NCI-H2196 treated with DMSO at 0.1 percent for 48 hours (cell line): Measurements from ENCODE around the gene SETD6.
A peak's percentile ranks its signal among the peaks of the same experiment; 100 is the strongest.

Experiments used
- DNase-seq: peaks from one replicate; lab custom pipeline; 2025; ENCODE audit not compliant: unreplicated experiment; lab: John Stamatoyannopoulos, UW

Gene SETD6

GRCh38 chr16:58507963-58508670 is 7.2 kb upstream of the SETD6 start:
- DNase-seq: no peak

- DNase-seq: no peak
These were observed 6.6 kb upstream of the SETD6 start for GRCh38 chr16:58508671-58509251.

GRCh38 chr16:58509256-58510096 is 5.8 kb upstream of the SETD6 start:
- no peak for DNase-seq

GRCh38 chr16:58510097-58510775 is 5.1 kb upstream of the SETD6 start:
- no peak for DNase-seq

GRCh38 chr16:58510776-58511628 is 4.3 kb upstream of the SETD6 start:
- no peak for DNase-seq

DNA sequence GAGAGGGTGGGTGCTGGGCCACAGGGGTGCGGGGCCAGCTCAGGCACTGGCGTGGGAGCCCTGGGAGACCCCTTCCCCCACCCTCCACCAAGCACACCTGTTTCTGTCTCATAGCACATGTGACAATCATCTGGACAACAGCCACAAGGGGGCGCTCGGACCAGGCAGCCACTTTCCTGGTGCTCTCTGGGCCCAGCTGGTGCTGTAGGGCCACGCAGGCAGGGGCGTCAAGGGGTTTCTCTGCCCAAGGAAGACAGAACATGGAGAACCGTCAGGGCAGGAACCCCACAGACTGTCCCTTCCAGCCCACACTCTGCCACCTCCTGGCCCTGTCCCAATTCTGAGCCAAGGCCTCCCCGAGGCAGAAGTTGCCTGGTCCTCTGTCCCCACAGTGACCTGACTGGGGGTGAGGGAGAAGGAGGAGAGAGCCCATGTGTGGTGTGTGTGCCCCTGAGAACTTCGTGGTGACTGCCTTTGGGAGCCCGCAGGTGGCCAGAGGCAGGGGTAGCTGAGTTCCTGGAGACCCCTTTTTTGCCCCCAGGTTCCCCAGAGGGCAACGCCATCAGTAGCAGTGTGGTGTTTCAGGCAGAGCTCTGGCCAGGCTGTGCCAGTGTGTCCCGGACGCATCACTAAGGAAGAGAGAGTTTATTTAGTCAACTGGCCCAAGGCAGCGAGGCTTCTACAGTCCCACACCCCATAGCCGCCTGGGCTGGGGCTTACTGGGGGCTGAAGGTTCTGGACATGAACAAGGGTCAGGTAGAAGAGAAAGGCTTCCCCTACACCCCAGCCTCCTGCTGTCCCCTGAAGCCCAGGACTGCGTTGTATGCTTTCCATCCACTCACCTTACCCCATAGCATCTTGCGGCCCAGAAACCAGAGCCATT is 3.1 kb upstream of the SETD6 start:
- DNase-seq: peak; percentile 2

- DNase-seq: no peak
These were observed 1.4 kb upstream of the SETD6 start for GRCh38 chr16:58513874-58514273.

DNA sequence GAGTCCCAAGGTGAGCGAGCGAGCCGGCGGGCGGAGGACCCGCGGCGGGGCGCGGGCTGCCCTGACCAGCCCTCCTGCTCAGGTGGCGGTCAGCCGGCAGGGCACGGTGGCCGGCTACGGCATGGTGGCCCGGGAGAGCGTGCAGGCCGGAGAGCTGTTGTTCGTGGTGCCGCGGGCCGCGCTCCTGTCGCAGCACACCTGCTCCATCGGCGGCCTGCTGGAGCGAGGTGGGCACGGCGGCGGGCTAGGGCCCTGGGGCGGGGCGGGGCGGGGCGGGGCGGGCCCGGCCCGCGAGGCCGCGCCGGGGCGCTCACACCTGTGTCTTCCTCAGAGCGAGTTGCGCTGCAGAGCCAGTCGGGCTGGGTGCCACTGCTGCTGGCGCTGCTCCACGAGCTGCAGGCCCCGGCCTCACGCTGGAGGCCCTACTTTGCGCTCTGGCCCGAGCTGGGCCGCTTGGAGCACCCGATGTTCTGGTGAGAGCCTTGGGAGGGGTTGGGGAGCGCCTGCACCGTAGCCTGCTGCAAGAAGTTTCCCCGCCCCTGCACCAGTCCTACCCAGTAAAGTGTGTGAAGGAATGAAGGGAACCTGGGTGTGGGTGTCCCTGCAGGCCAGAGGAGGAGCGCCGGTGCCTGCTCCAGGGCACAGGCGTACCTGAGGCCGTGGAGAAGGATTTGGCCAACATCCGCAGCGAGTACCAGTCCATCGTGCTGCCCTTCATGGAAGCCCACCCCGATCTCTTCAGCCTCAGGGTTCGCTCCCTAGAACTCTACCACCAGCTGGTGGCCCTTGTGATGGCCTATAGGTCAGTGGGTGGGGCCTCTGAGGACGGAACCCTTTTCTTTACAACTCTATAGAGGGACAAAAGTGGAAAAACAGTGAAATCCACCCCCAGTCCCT is 802 bp downstream of the SETD6 start:
- DNase-seq: no peak

DNA sequence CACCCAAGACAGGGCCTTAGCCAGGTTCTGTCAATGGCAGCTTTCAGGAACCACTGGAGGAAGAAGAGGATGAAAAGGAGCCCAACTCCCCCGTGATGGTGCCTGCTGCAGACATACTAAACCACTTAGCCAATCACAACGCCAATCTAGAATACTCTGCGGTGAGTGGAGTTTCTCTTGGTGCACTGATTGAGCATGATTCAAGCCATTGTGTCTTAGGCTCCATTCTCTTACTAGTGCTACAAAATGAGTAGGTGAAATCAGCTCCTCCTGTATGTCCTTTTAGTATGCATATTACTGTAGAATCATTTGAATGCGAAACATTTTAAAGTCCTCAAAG is 1.4 kb downstream of the SETD6 start:
- no peak for DNase-seq

- DNase-seq: no peak
These were observed 3.0 kb downstream of the SETD6 start for GRCh38 chr16:58518083-58518979.

DNA sequence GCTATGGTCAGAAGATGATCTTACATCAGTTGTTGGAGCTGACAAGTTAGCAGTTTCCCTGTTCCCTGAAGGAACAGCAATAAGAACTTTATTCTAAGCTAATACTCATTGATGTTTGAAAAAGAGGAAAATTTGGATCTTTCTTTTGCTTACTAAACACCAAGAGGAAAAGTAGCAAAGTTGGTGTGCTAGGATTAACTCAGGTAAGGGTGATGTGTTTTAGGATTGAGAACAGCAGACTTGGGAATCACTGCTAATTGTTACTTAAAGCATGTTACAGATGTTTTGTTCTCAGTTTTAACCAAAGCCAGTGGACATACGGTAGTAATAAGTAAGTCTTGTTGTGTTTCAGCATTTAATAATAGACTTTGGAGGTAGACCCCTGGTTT is 3.7 kb downstream of the SETD6 start:
- no peak for DNase-seq

DNA sequence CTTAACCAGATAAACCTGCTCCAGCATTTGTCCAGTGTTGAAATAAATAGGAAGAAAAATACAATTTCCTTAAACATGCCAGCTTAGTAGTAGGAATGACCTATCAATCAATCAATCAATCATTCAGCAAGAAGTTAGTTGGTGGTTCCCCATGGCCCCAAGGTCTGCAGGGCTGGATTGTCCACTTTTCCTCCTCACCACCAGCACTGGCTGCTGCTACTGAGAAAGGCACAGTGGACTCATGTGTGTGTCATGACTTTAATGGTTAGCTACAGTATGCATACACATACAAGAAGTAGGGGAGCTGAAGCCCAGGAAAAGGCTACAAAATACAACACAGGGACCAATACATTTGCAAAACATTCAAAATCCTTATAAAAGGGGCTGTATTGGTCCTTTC is 4.4 kb downstream of the SETD6 start:
- DNase-seq: no peak

DNA sequence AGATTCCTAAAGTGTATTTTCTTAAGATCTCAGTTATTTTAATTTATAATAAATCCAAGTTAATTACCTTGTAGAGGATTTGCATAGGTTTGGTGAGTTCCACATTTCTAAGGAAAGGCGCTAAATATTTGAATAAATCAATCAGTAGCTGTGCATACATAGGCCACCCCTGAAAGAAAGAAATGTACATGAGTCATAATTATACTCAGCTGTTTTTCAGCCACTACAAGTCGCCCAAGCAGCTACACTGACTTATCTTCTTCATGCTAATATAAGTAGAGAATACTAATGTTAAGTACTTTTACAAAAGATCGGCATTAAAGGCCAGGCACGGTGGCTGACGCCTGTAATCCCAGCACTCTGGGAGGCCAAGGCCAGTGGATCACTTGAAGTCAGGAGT is 14.9 kb downstream of the SETD6 start:
- no peak for DNase-seq

GRCh38 chr16:58532414-58532813 is 17.1 kb downstream of the SETD6 start:
- DNase-seq: no peak

DNA sequence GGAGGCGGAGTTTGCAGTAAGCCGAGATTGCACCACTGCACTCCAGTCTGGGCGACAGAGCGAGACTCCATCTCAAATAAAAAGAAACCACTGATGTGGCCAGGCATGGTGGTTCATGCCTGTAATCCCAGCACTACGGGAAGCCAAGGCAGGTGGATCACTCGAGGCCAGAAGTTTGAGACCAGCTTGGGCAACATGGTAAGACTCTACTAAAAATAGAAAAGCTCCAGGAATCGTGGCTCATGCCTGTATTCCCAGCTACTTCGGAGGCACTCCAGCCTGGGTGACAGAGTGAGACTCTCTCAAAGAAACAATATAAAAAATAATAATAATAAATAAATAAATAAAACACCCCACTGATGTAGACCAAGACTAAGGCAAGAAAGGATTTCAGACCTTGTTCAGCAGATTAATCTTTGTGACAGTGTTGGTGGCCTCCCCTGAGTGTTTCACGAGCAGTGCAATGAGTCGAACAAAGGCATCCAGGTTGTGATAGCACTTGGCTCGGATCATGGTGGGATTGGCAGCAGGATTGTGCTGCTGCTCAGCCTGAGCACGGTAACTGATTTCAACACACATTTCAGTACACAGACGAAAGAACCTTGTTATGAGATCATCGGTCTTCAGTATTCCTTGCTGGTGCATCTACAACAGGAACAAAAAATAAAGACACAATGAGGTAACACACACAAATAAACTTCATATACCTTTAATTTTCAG is 18.6 kb downstream of the SETD6 start:
- DNase-seq: no peak

DNA sequence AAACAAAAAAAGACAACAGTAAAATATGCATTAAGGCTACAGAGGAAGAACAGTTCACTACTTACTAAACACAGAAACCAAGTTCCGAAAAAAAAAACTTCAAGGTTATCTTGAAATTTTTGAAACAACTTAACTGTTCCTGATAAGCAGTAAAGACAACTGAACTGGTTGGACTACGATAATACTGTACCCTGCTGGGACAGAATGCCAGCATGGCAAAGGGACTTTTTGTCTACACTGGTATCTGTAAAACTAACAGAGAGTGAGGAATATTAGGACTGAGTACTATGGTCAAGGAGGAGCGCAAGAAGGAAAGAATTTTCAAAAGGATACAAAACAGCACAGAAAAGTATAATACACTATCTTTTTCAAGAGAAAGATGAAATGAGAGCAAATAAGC is 19.8 kb downstream of the SETD6 start:
- DNase-seq: no peak

GRCh38 chr16:58536278-58536677 is 21.0 kb downstream of the SETD6 start:
- DNase-seq: no peak
